ENCODE data around the gene PABPC1L.

Gene PABPC1L

GRCh38 chr20:44942264-44942973, 32.6 kb downstream of the PABPC1L start:
- no peak for DNase-seq (ENCODE audit: low read depth, low spot score)

DNA sequence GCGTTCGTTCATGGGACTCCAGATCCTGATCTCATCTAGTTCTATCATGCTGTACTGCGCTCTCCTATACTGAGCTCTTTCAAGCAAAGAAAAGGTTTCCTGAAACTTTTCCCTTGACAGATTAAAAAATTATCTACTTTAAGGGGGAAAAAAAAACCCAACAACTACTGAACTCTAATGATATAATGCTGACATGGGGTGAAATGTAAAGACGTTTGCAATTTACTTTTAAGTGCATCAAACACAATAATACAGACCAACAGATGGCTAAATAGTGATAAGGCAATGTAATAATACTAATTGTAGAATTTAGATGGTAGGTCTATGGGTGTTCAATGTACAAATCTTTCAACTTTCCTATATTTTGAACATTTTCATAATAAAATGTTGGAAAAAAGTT, 34.0 kb downstream of the PABPC1L start:
- DNase-seq (ENCODE audit: low read depth, low spot score), result no peak

- DNase-seq (ENCODE audit: low read depth, low spot score), result no peak
Measured at GRCh38 chr20:44945261-44945660, 35.4 kb downstream of the PABPC1L start.

DNA sequence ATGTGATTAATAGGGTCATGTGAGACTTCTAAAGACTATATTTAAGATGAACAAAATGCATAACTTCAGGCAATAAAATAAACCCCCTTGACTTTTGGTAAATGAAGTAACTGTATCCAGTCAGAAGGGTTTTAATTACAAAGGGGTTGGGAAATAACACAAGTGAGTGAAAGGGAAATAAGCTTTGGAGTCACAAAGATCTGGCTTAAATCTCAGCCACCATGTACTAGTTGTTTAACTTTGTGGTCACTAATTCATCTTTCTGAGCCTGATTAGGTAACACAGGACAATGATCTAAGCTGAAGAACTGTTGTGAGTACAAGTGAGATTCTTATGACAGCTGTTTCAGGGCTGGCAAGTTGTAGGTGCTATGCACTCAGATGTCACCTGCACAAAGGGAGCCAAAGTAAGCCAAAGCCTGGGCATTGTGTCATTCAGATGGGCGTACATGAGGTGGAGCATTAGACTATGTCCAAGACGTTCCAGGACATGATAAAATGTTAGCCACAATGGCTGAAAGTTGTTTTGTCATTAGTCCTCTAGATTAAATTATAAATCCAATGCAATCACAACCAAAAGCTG, 36.5 kb downstream of the PABPC1L start:
- no peak for DNase-seq (ENCODE audit: low read depth, low spot score)

GRCh38 chr20:44948107-44948506, 38.2 kb downstream of the PABPC1L start:
- DNase-seq (ENCODE audit: low read depth, low spot score), result no peak

GRCh38 chr20:44948513-44948912, 38.7 kb downstream of the PABPC1L start:
- DNase-seq (ENCODE audit: low read depth, low spot score), result no peak

DNA sequence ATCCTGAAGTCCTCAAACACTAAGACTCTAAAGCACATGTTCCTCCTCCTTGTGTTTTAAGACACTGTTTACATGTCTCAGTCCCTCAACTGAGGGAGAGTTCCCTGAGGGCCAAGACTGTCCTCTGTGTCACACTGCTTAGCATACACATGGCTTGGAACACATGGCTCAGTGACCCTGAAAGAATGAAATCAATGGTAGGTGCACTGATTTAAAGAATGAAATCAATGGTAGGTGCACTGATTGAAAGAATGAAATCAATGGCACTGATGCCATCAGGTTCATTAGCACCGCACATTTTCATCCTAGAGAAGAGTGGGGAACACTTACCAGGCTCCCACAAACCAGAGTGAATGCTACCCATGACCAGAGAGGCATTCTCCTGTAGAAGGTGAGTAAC, 40.5 kb downstream of the PABPC1L start:
- no peak for DNase-seq (ENCODE audit: low read depth, low spot score)

GRCh38 chr20:44952731-44953130, 42.9 kb downstream of the PABPC1L start:
- no peak for DNase-seq (ENCODE audit: low read depth, low spot score)

- DNase-seq (ENCODE audit: low read depth, low spot score), result no peak
Measured at GRCh38 chr20:44954211-44954610, 44.4 kb downstream of the PABPC1L start.

DNA sequence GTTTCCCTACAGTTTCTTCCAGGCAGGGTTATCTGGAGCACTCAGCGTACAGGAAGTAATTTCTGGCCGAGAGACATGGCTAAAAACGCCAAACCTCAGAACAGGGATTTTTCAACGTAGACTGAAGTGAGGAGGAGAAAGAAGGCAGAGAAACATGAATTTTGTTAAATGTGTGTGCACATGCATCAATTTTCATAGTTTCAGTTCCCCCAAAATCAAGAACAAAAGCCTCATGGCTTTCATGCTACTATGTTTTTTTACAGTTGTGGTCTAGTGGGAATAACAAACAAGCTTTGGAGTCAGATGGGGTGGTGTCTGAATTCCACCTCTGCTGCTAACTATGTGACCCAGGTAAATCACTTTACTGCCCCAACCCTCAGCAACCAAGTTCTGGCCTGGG, 45.4 kb downstream of the PABPC1L start:
- DNase-seq (ENCODE audit: low read depth, low spot score), result no peak

DNA sequence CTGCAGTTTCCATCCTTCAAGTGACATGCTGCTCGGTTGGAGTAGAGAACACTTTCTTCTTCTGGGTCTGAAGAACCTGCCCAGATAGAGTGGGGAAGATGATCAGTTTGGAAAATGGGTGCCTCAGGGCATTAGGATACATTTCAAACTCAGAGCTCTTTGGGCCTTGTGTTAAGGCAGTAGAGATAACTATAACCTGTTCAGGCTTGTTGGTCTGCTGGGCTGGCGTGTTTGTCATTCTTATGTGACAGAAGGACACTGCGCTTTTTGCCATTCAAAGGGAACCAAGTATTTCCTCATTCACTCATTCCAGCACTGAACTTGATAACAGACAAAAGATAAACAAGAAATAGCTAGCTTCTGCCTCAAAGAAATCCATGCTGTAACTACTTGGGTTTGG, 46.5 kb downstream of the PABPC1L start:
- DNase-seq (ENCODE audit: low read depth, low spot score), result no peak

DNA sequence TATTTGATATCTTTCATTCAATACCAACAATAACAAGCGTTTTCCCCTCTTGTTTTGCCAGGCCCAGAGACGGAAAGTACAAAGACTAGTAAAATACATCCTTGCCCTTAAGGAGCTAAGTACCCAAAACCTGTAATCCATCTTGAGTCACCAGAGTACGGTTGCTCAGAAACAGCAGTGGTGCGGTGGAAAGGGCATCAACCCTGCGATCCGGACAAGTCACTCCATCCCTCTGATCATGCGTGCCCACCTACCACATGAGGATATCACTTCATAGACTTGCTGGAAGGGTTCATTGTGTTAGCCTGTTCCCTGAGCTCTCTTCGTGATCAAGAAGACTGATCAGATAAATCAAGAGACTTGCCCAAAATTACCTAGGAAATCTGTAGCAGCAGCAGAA, 48.4 kb downstream of the PABPC1L start:
- no peak for DNase-seq (ENCODE audit: low read depth, low spot score)

GRCh38 chr20:44959082-44959637, 49.3 kb downstream of the PABPC1L start:
- no peak for DNase-seq (ENCODE audit: low read depth, low spot score)

- DNase-seq (ENCODE audit: low read depth, low spot score), result peak; percentile 47
Measured at GRCh38 chr20:44959638-44960102, 49.8 kb downstream of the PABPC1L start.

DNA sequence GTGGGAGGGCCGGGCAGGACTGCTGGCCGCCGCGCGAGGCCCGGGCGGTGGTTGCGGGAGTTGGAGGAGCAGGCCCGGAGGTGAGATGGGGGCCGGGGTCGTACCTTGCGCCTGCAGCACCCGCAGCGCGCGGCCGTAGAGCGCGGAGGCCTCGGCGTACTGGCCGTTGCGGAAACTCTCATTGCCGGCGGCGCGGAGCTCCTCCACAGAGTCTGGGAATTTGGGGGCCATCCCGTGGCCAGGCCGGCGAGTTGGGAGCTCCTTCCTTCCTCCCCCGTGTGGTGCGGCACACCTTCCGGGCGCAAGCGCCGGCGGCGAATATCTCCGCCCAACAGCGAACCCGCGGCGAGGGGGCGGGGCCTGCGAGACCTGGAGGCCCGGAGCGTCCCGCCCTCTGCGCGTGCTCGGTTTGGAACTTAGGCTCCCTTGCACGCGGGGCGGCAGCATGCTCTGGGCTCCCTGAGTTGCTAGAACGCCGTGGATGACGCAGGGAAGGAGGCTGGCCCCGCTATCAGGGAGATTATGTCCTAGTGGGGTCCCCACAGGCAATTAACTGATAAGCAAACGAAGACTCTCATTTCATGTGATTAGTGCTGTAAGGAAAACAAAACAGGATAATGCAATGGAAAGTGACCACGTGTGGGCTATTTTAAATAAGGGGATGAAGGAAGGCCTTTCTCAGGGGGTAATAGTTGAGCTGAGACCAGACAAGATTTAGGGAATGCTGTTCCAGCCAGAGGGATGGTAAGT, 50.4 kb downstream of the PABPC1L start, which contains the start of gene TOMM34:
Gene TOMM34, minus strand, starts transcription at position 295 of the 750 bp plus-strand sequence. Its CDS starts 64 bp downstream, at position 231.
- DNase-seq (ENCODE audit: low read depth, low spot score), result peak; percentile 94

DNA sequence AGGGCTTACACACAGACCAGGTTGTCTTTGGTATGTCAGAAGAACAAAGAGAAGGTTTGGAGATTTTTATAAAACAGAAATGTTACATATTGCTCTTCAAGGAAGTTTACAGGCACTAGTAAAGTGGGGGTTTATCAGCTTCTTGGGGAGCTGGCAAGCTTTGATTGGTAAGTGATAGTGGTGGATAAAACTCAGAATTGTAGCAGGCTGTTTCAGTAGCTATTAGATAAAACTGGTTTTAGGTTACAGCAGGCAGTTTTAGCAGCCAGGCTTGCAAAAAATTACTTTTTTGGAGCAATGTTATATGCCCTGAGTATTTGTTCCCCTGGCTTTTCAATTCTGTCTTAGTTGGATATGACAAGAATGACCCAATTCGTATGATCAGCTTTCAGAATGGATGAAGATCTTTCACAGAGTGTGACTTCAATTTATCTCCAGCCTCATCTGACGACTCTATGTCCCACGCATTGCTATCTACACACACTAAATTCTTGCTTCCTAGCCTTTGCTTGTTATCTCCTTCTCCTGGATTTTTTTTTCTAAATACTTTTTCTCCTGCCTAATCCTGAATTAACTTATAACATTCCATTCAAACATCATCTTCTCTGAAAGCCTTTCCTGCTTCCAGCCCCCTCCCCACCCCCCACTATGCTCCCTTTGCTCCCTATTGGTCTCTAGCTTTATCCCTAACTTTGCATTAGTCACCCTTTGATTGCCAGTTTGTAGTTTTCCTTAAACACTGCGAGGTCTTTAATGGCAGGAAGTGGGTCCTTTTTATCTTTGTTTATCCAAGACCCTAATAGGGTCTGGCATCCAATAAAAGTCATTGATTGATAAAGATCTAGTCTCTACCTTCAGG, 51.4 kb downstream of the PABPC1L start:
- no peak for DNase-seq (ENCODE audit: low read depth, low spot score)

- DNase-seq (ENCODE audit: low read depth, low spot score), result no peak
Measured at GRCh38 chr20:44961870-44962267, 52.0 kb downstream of the PABPC1L start.

GRCh38 chr20:44962483-44962882, 52.6 kb downstream of the PABPC1L start:
- DNase-seq (ENCODE audit: low read depth, low spot score), result no peak

GRCh38 chr20:44963325-44964215, 53.7 kb downstream of the PABPC1L start:
- DNase-seq (ENCODE audit: low read depth, low spot score), result no peak

DNA sequence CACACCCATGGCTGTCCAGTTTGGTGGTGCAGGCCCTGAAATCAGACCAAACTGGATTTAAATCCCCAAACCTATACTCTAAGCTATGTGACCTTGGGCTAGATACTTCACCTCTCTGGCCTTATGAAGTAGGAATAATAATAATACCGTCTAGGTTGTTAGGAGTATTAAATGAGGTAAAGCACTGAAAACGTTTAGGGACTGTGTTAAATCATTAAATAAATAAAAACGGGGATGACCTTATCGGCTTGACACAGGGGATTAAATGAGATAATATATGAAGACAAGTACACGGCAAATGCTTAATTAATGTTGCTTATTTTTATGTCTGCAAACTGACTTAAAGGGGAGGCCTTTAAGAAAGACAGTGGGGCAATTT, 55.8 kb downstream of the PABPC1L start:
- DNase-seq (ENCODE audit: low read depth, low spot score), result no peak
